Spleen (tissue), 11 donors: Measurements from ENCODE around the gene DCST1. TPM values are rescaled to one million over a fixed set of nuclear protein-coding genes. Genes with fewer than 3 reads are reported as not detected.

ENCODE experiments used
- DNase-seq: peaks from one replicate; pipeline ENCODE4 v3.0.0-alpha.2; 2020
- H3K27ac ChIP-seq, 8 donors: fragments of 200-600 bp; sonication (generic) in 7 of 8; 1 replicate in 4 of 8; 2 replicates in 4 of 8; pipeline versions ENCODE4 v1.5.0 to v1.8.0; 2016 to 2021; ENCODE audit warnings: inconsistent platforms in 4 of 8, mild to moderate bottlenecking in 4 of 8, moderate library complexity in 1 of 8
- H3K27me3 ChIP-seq, 7 donors: fragments of 200-600 bp; sonication (generic) in 6 of 7; replicated peaks in 1 of 7; 1 replicate in 4 of 7; 2 replicates in 3 of 7; pipeline versions ENCODE4 v1.5.0 to v1.8.0; 2016 to 2021; ENCODE audit warnings: inconsistent platforms in 3 of 7, mild to moderate bottlenecking in 1 of 7
- H3K36me3 ChIP-seq, 6 donors: fragments of 200-600 bp; sonication (generic) in 5 of 6; 1 replicate in 4 of 6; 2 replicates in 2 of 6; pipeline versions ENCODE4 v1.5.0 to v1.8.0; 2016 to 2021; ENCODE audit warnings: inconsistent platforms in 2 of 6
- H3K4me1 ChIP-seq, 6 donors: fragments of 200-600 bp; sonication (generic) in 5 of 6; 1 replicate in 3 of 6; 2 replicates in 3 of 6; pipeline versions ENCODE4 v1.5.0 to v1.8.0; 2016 to 2021; ENCODE audit warnings: inconsistent platforms in 3 of 6
- H3K4me3 ChIP-seq, 8 donors: fragments of 200-600 bp; sonication (generic) in 7 of 8; 1 replicate in 4 of 8; 2 replicates in 4 of 8; pipeline versions ENCODE4 v1.5.0 to v1.8.0; 2016 to 2021; ENCODE audit warnings: inconsistent platforms in 4 of 8, mild to moderate bottlenecking in 4 of 8, moderate library complexity in 2 of 8
- H3K9me3 ChIP-seq, 8 donors: fragments of 200-600 bp; sonication (generic) in 7 of 8; 1 replicate in 4 of 8; 2 replicates in 4 of 8; pipeline versions ENCODE4 v1.5.0 to v1.8.0; 2016 to 2021; ENCODE audit warnings: inconsistent platforms in 4 of 8
- CTCF ChIP-seq, 11 experiments: fragments of 200-600 bp in 7 of 11; fragments of 450-650 bp in 4 of 11; sonication (generic) in 4 of 11; IDR thresholded peaks in 8 of 11; conservative IDR thresholded peaks in 3 of 11; 1 replicate in 7 of 11; 2 replicates in 4 of 11; pipeline versions ENCODE4 v1.4.0 to v1.8.0; 2016 to 2021; ENCODE audit warnings: antibody characterized with exemption in 11 of 11, inconsistent platforms in 4 of 11, mild to moderate bottlenecking in 1 of 11
- POLR2A ChIP-seq, 3 donors: fragments of 450-650 bp; IDR thresholded peaks; one replicate each; pipeline ENCODE4 v1.5.1; 2017; ENCODE audit warnings: antibody characterized with exemption in 3 of 3, mild to moderate bottlenecking in 1 of 3
- POLR2AphosphoS5 ChIP-seq, 3 donors: sonication (generic); formaldehyde crosslinking; IDR thresholded peaks; one replicate each; pipeline ENCODE4 v1.5.1; 2017; ENCODE audit warnings: antibody characterized with exemption in 3 of 3
- WGBS, 5 donors: extraction: QIAGEN DNeasy Blood & Tissue Kit in 3 of 5; methylation state at CpG; one replicate each; pipeline versions ENCODE4 v1.1.5 to v1.1.7; 2013 to 2018; 5-methylcytosine and 5-hydroxymethylcytosine counted together
- intact Hi-C: fragments of 100-400 bp; cut with DNase I; formaldehyde crosslinking; loops from one replicate; pipeline ENCODE4 v1.15.0; 2023; ENCODE audit warnings: low total_unique reads
- polyA plus RNA-seq, 3 donors: library from polyadenylated mRNA; stranded (reverse); fragments of 200-250 nt; gene quantifications; one replicate each; pipeline ENCODE4 v1.2.1, GENCODE V29; 2013
- total RNA-seq, 7 donors: library from RNA; depleted of rRNA in 3 of 7; stranded (reverse); fragments of >200 nt in 3 of 7; fragmentation: NEBNext Ultra II Directional in 4 of 7; extraction: Animal tissue kit (Norgen Biotek cat#: 25700) in 4 of 7; gene quantifications; one replicate each; pipeline versions ENCODE4 v1.1.0 to v1.2.1, GENCODE V29; 2016 to 2021
- donor health status: healthy with polysubstance abuse.
- donor health status: DM: no; HTN: no; CAD: no; lungs with moderate emphysema.
- donor health status: DM: no; HTN: no; CAD: no.
- donor health status: Bipolar disorder and iron deficiency.
- donor health status: healthy.
- donor health status: DM: no; HTN: no; CAD: no.
- donor health status: DM: yes; HTN: yes; CAD: no.

Gene DCST1
- total and polyA plus RNA-seq, 10 donors, result not detected

DNA sequence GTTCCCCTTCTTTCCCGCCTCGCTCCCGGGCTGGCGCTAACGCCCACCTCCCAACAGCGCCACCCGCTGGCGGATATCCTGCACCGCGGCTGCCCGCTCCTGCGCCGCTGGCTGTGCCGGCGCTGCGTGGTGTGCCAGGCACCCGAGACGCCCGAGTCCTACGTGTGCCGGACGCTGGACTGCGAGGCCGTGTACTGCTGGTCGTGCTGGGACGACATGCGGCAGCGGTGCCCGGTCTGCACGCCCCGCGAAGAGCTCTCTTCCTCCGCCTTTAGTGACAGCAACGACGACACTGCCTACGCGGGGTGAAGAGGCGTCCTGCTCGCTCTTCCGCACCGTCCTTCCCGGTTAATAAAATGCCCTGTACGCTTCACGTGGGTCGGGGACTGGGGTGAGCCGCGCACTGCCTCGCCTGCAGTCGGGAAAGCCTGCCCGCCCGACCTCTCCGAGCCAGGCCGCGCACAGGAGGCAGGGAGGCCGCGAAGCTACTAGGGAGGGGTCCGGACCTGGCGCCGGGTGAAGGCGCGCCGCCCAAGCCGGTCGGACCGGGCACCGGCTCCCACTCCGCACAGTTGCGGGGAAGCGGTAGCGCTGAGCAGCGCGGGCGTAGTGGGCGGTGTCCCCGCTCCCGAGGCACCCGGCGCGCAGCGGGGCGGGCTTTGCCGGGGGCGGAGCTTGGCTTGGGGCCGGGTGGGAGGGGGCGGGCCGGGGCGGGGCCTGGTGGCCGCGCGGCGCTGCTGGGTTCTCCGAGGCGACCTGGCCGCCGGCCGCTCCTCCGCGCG lies 17.1 kb downstream of the DCST1 start, which contains the start of gene ADAM15:
ADAM15 (plus strand) TSS at position 757 of the 782 bp plus-strand sequence. CDS start 71 bp downstream, outside the sequence.
- peaks cover 0 to 25% (median 15%) of the 10 kb centered on the region in 6 donors for H3K36me3 ChIP-seq
- peak; percentile 96 for DNase-seq
- intact Hi-C loops, result no loop called here
- no peaks in the 10 kb centered on the region for H3K9me3 ChIP-seq
- TF ChIP-seq CTCF (IDR thresholded peaks at IDR 0.05 in 8 of 11, conservative IDR thresholded peaks at IDR 0.05 in 3 of 11) (peak; percentile 87 to 99 (median 95)), POLR2A (IDR thresholded peaks at IDR 0.05) (peak in 1 of 3 donors; percentile 33), POLR2AphosphoS5 (IDR thresholded peaks at IDR 0.05) (peak; percentile 71 to 84 (median 72))
- H3K27me3 ChIP-seq, result no peaks in the 10 kb centered on the region
- peak within 1 kb of the TSS; percentile 71 to 95 (median 90) for H3K27ac ChIP-seq
- H3K4me3 ChIP-seq, result peak within 1 kb of the TSS; percentile 56 to 94 (median 72)
- peaks cover 11 to 53% (median 44%) of the 10 kb centered on the region in 6 donors for H3K4me1 ChIP-seq
- 0 to 1% (median 1%) methylated on average over 54 to 99 of the region's 99 CpGs for WGBS, 5 donors

GRCh38 chr1:155051342-155051776 lies 17.7 kb downstream of the DCST1 start:
- intact Hi-C loops, result no loop called here
- no peak for DNase-seq

DNA sequence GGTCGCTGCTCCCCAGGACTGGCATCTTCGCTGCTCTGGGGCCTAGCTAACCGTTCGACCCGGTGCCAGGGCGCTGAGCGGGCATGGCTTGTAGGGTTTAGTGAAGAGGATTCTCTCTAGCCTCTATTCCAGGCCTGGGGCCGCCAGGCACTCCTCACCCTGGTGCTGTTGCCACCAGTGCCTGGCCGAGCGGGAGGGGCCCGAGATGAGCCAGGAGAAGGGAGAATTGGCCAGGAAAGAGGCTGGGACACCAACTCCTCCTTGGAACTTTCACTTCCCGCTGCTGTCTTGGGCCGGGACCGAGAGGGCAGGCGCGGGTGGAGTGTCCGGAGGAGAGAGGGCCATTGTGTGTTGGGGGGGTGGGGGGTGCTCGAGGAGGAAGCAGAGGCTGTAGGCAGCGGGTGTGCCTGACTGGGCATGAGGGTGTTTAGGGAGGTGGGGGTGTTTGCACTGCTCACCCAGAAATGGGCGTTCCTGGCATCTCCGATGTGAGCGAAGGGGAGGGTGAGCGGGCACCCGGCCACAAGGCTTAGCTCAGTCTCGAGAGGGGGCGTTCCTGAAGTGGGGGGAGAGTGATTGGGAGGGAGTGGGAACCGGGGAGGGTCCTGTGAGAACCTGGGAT lies 18.3 kb downstream of the DCST1 start:
- 1 to 8% (median 2%) methylated on average over 19 to 27 of the region's 27 CpGs for WGBS, 5 donors
- H3K9me3 ChIP-seq, result no peaks in the 10 kb centered on the region
- H3K4me1 ChIP-seq, result peaks cover 11 to 51% (median 43%) of the 10 kb centered on the region in 6 donors
- H3K4me3 ChIP-seq, result peak overlapping the region; percentile 56 to 94 (median 72)
- no peaks in the 10 kb centered on the region for H3K27me3 ChIP-seq
- peak overlapping the region; percentile 14 to 95 (median 90) for H3K27ac ChIP-seq
- intact Hi-C loops, result no loop called here
- no peak for TF ChIP-seq CTCF (IDR thresholded peaks at IDR 0.05 in 8 of 11, conservative IDR thresholded peaks at IDR 0.05 in 3 of 11)
- TF ChIP-seq POLR2AphosphoS5 (IDR thresholded peaks at IDR 0.05), result peak in 2 of 3 donors; percentile 26 to 56
- peaks cover 0 to 37% (median 25%) of the 10 kb centered on the region in 6 donors for H3K36me3 ChIP-seq
- DNase-seq, result peak; percentile 88

More at GRCh38 chr1:155051342-155051776, 17.7 kb downstream of the DCST1 start:
- H3K36me3 ChIP-seq, result peaks cover 0 to 31% (median 20%) of the 10 kb centered on the region in 6 donors
- no peaks in the 10 kb centered on the region for H3K9me3 ChIP-seq
- peak overlapping the region; percentile 56 to 94 (median 72) for H3K4me3 ChIP-seq
- WGBS, 5 donors, result 0 to 1% (median 0%) methylated on average over 22 to 31 of the region's 31 CpGs
- TF ChIP-seq CTCF (IDR thresholded peaks at IDR 0.05 in 8 of 11, conservative IDR thresholded peaks at IDR 0.05 in 3 of 11), result no peak
- TF ChIP-seq POLR2A (IDR thresholded peaks at IDR 0.05), result no peak
- TF ChIP-seq POLR2AphosphoS5 (IDR thresholded peaks at IDR 0.05), result peak; percentile 18 to 76 (median 64)
- H3K27ac ChIP-seq, result peak overlapping the region; percentile 14 to 95 (median 90)
- no peaks in the 10 kb centered on the region for H3K27me3 ChIP-seq
- H3K4me1 ChIP-seq, result peaks cover 11 to 51% (median 43%) of the 10 kb centered on the region in 6 donors
